CD4-positive, alpha-beta T cell (primary cell): ENCODE data around the gene C1R. TPM values are rescaled to one million over a fixed set of nuclear protein-coding genes. Genes with fewer than 3 reads are reported as not detected.

ENCODE experiments used
- ATAC-seq: fragments of 200-7000 bp; cut with Tn5 transposase; one replicate; pipeline ENCODE4 v1.10.0; 2022; ENCODE audit warnings: mild to moderate bottlenecking; ENCODE audit not compliant: poor library complexity
- CTCF ChIA-PET: fragments of 350-600 bp; sonication (Branson Sonifier 250); formaldehyde crosslinking; loops from one replicate; lab custom pipeline; 2021; ENCODE audit warnings: antibody characterized with exemption, inconsistent platforms; lab: Charles Lee
- POLR2A ChIA-PET: fragments of 350-600 bp; sonication (Branson Sonifier 250); formaldehyde crosslinking; loops from one replicate; lab custom pipeline; 2021; ENCODE audit warnings: antibody characterized with exemption, inconsistent platforms; lab: Charles Lee
- DNase-seq, 14 experiments: peaks; one replicate each; pipeline ENCODE4 v3.0.0-alpha.2; 2013 to 2020; ENCODE audit warnings: mixed read lengths in 2 of 14
- H3K27ac ChIP-seq, 2 donors: one replicate each; pipeline versions ENCODE4 v1.5.1 to v1.7.0; 2013; ENCODE audit warnings: low read length in 2 of 2, low read depth in 1 of 2, mild to moderate bottlenecking in 1 of 2
- H3K27me3 ChIP-seq, 2 experiments: 1 replicate in 1 of 2; 2 replicates in 1 of 2; pipeline versions ENCODE4 v1.6.1 to v1.7.0; 2013; ENCODE audit warnings: low read length in 2 of 2, control low read depth in 1 of 2, mild to moderate bottlenecking in 1 of 2, moderate library complexity in 1 of 2; ENCODE audit not compliant: insufficient read depth in 2 of 2, control insufficient read depth in 1 of 2
- H3K36me3 ChIP-seq: one replicate; pipeline ENCODE4 v1.6.1; 2013; ENCODE audit warnings: low read length, control low read depth; ENCODE audit not compliant: insufficient read depth
- H3K4me1 ChIP-seq: one replicate; pipeline ENCODE4 v1.6.1; 2013; ENCODE audit warnings: low read length, control low read depth; ENCODE audit not compliant: insufficient read depth
- H3K4me3 ChIP-seq: one replicate; pipeline ENCODE4 v1.5.1; 2013; ENCODE audit warnings: mild to moderate bottlenecking, low read length, moderate library complexity
- H3K9me3 ChIP-seq, 2 experiments: 1 replicate in 1 of 2; 2 replicates in 1 of 2; pipeline versions ENCODE4 v1.6.1 to v1.7.0; 2013; ENCODE audit warnings: low read length in 2 of 2, mild to moderate bottlenecking in 2 of 2, control low read depth in 1 of 2, moderate library complexity in 1 of 2; ENCODE audit not compliant: control insufficient read depth in 1 of 2, insufficient read depth in 1 of 2
- H3K27ac Mint-ChIP-seq: one replicate; pipeline ENCODE4 v1.8.0; 2020; ENCODE audit warnings: mixed read lengths
- H3K27me3 Mint-ChIP-seq: one replicate; pipeline ENCODE4 v1.8.0; 2021; ENCODE audit warnings: mixed read lengths
- H3K36me3 Mint-ChIP-seq: one replicate; pipeline ENCODE4 v1.8.0; 2021; ENCODE audit warnings: low read depth, mixed read lengths
- H3K4me1 Mint-ChIP-seq: one replicate; pipeline ENCODE4 v1.8.0; 2021; ENCODE audit warnings: low read depth, mixed read lengths
- H3K4me3 Mint-ChIP-seq: one replicate; pipeline ENCODE4 v1.8.0; 2020; ENCODE audit warnings: mild to moderate bottlenecking, mixed read lengths
- H3K9me3 Mint-ChIP-seq: one replicate; pipeline ENCODE4 v1.8.0; 2020; ENCODE audit warnings: mixed read lengths
- intact Hi-C, 2 experiments: fragments of 100-400 bp; cut with DNase I in 1 of 2; cut with micrococcal nuclease in 1 of 2; formaldehyde crosslinking; loops; one replicate each; pipeline versions ENCODE4 v1.15.1 to v1.9.0; 2023 to 2025; cut with DNase I, micrococcal nuclease
- total RNA-seq, 174 experiments: library from RNA in 2 of 174; stranded (reverse) in 2 of 174; gene quantifications; one replicate each; pipeline ENCODE4 v1.2.3 and lab custom pipeline; 2021 to 2026
- TF ChIP-seq, protein P1 (sequence below): fragments of 200-600 bp; IDR thresholded peaks from one replicate; pipeline ENCODE4 v1.8.0; 2022; ENCODE audit warnings: antibody characterized with exemption, mild to moderate bottlenecking

Gene C1R
- total RNA-seq, 2 experiments from 2014 or later = 3.1 to 4.0 TPM

DNA sequence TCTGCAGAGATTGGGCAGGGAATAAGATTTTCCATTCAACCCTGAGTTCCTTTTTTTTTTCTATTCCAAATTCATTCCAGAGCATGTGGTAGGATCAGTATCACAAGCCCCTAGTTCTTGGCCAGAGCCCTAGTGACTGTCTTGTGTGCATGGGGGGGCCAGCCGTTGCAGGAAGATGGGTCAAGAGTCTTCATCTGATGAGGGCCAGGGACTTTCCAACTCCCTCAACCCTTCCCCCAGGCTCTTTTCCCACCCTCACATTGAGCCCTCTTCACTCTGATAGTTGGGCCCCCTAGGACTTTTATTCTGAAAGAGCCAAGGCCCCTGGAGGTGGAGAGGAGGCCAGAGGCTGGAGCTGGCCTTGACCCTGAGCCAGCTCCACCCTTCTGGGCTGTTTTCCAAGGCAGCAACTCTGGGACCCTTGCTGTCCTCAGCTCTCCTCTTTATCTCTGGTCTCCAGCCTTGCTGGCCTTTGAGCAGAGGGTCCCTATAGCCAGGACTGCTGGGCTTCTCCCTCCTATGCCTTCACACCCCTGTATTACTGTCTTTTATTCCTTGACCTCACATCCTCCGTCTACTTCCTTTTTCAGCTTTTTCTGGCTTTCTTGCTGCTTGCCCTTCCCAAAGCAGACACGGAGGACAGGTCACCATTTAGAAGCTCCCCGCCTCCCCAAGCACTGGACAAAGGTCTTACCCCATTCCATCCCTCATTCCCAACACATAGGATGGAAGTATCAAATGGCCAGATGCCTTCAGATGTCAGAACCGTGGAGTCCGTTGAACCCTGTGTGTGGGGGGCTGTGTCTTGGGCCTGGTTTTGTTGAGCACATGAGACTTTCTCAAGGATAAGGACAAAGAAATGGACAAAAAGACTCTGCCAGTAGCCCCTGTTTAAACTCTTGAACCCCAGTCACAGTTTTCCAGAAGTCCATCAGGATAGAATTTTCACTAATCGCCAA, 30.8 kb upstream of the C1R start:
- H3K4me1 ChIP-seq = no peaks in the 10 kb centered on the region
- H3K36me3 Mint-ChIP-seq = peaks cover 3% of the 10 kb centered on the region
- no peaks in the 10 kb centered on the region for H3K36me3 ChIP-seq
- H3K27me3 ChIP-seq = no peaks in the 10 kb centered on the region
- ATAC-seq (no peak), DNase-seq (no peak)
- no peaks in the 10 kb centered on the region for H3K27me3 Mint-ChIP-seq
- ChIA-PET POLR2A (no interaction called here), CTCF (no interaction called here)
- TF ChIP-seq, protein P1, sequence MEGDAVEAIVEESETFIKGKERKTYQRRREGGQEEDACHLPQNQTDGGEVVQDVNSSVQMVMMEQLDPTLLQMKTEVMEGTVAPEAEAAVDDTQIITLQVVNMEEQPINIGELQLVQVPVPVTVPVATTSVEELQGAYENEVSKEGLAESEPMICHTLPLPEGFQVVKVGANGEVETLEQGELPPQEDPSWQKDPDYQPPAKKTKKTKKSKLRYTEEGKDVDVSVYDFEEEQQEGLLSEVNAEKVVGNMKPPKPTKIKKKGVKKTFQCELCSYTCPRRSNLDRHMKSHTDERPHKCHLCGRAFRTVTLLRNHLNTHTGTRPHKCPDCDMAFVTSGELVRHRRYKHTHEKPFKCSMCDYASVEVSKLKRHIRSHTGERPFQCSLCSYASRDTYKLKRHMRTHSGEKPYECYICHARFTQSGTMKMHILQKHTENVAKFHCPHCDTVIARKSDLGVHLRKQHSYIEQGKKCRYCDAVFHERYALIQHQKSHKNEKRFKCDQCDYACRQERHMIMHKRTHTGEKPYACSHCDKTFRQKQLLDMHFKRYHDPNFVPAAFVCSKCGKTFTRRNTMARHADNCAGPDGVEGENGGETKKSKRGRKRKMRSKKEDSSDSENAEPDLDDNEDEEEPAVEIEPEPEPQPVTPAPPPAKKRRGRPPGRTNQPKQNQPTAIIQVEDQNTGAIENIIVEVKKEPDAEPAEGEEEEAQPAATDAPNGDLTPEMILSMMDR = no peak
- peaks cover 5% of the 10 kb centered on the region for H3K4me1 Mint-ChIP-seq
- H3K9me3 Mint-ChIP-seq = no peaks in the 10 kb centered on the region
- H3K4me3 ChIP-seq = no peak overlapping the region
- H3K9me3 ChIP-seq = no peaks in the 10 kb centered on the region
- H3K27ac ChIP-seq = no peak overlapping the region
- intact Hi-C loops = no loop called here
- H3K4me3 Mint-ChIP-seq = no peak overlapping the region
- H3K27ac Mint-ChIP-seq = no peak overlapping the region

DNA sequence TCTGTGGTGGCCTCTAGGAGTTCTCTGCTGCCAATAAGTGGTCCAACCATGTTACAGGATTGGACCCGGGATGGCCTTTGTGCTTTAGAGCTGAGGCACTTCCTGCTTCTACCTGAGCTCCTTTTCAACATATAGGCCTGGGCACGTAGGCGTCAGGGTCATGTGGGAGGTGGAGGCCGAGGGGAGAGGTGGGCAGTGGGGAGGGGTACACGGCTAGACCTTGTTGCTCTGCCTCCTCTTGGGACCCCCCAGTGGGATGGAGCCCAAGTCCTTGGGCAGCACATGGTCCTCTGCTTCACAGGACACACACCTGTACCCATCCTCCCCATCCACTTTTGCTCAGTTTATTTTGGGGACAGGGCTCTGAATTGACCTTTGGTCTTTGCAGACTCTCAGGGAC, 29.1 kb upstream of the C1R start:
- Histone ChIP-seq H3K4me1 (no peaks in the 10 kb centered on the region), H3K27ac (no peak overlapping the region), H3K27me3 (no peaks in the 10 kb centered on the region), H3K4me3 (no peak overlapping the region), H3K9me3 (no peaks in the 10 kb centered on the region), H3K36me3 (peaks cover 5% of the 10 kb centered on the region)
- H3K9me3 Mint-ChIP-seq = no peaks in the 10 kb centered on the region
- H3K4me3 Mint-ChIP-seq = no peak overlapping the region
- H3K4me1 Mint-ChIP-seq = no peaks in the 10 kb centered on the region
- POLR2A ChIA-PET = no interaction called here
- CTCF ChIA-PET = no interaction called here
- no peak overlapping the region for H3K27ac Mint-ChIP-seq
- ATAC-seq (no peak), DNase-seq (no peak)
- peaks cover 10% of the 10 kb centered on the region for H3K36me3 Mint-ChIP-seq
- TF ChIP-seq, protein P1 = no peak
- intact Hi-C loops = no loop called here
- H3K27me3 Mint-ChIP-seq = no peaks in the 10 kb centered on the region

DNA sequence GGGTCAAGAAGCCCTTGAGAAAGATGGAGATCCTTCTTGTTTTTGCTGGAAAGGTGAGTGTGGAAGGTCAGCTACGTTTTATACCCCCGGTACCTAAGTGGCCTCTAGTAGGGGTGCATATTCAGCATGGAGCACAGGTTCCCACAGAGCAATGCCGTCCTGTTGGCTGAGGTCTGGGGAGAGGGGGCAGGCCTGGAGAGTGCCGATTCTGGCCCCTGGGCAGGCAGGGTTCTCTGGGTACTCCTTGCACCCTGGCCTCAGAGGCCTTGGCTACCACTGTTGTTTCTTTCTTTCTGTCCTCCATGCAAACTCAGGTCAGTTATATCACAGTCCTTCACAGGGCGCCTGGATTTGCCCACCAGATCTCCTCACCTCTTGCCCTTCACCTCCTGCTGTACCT, 27.9 kb upstream of the C1R start:
- H3K27ac ChIP-seq = no peak overlapping the region
- ChIA-PET CTCF (no interaction called here), POLR2A (no interaction called here)
- Mint-ChIP-seq H3K4me3 (no peak overlapping the region), H3K27me3 (no peaks in the 10 kb centered on the region), H3K36me3 (peaks cover 20% of the 10 kb centered on the region), H3K27ac (no peak overlapping the region), H3K4me1 (no peaks in the 10 kb centered on the region), H3K9me3 (no peaks in the 10 kb centered on the region)
- peaks cover 11% of the 10 kb centered on the region for H3K36me3 ChIP-seq
- no peaks in the 10 kb centered on the region for H3K9me3 ChIP-seq
- TF ChIP-seq, protein P1 = no peak
- ATAC-seq = no peak
- no peak for DNase-seq
- intact Hi-C loops = no loop called here
- H3K4me1 ChIP-seq = no peaks in the 10 kb centered on the region
- H3K4me3 ChIP-seq = no peak overlapping the region
- no peaks in the 10 kb centered on the region for H3K27me3 ChIP-seq
